MM.1S (cell line): ENCODE results near the gene ARMS2.

Experiments
- CTCF ChIP-seq: fragments of 300-600 bp; sonication (generic); IDR thresholded peaks from 2 replicates; pipeline ENCODE4 v1.5.1; 2016; ENCODE audit warnings: antibody characterized with exemption, low read length, mixed read lengths
- EZH2 ChIP-seq: fragments of 300-600 bp; sonication (generic); optimal IDR thresholded peaks from 2 replicates; pipeline ENCODE3; 2017; ENCODE audit warnings: low read depth, mild to moderate bottlenecking, antibody characterized with exemption, low read length, mixed read lengths
- EZH2phosphoT487 ChIP-seq: fragments of 300-600 bp; sonication (generic); IDR thresholded peaks from 2 replicates; pipeline ENCODE4 v1.6.1; 2018; ENCODE audit warnings: antibody characterized with exemption, low read length

DNA sequence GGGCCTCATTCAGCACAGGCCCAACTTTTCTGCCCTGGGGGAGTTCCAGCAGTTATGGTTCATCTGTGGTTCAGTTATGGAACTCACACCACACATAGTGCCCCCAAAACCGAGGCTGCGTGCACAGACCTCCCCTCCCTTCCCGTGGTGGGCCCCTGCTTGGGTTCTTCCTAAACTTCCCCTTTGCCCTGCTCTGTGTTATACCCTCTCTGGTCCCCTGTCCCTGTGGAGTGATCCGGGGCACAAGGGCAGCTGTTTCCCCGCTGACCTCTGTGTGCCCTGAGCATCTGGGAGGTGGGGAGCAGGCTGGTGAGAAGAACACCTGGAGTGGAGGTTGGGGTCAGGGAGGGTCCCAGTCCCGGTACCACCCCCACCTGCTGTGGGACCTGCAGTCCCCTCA, 46.3 kb downstream of the ARMS2 start:
- no peak for TF ChIP-seq CTCF
- no peak for TF ChIP-seq EZH2phosphoT487
- no peak for TF ChIP-seq EZH2
